Measurements from ENCODE around the gene UNC5C.

GRCh38 chr4:95193391-95194224 lies 355.2 kb downstream of the UNC5C start:
- TF ChIP-seq CTCF (optimal IDR thresholded peaks at IDR 0.05 in 1 of 3, IDR thresholded peaks at IDR 0.05 in 1 of 3, conservative IDR thresholded peaks at IDR 0.05 in 1 of 3; ENCODE audit: extremely low read depth in 1 of 3, insufficient read depth in 2 of 3, low read length in 3 of 3) (no peak), EZH2 (IDR thresholded peaks at IDR 0.05; ENCODE audit: low read length) (no peak)

Data from keratinocyte (primary cell).